Ovary (tissue), 9 donors: ENCODE results near the gene PEPD. TPM values are rescaled to one million over a fixed set of nuclear protein-coding genes. Genes with fewer than 3 reads are reported as not detected.

Experiments
- DNase-seq, 5 donors: peaks; one replicate each; pipeline ENCODE4 v3.0.0-alpha.2; 2019 to 2020
- H3K27ac ChIP-seq, 2 donors: fragments of 200-600 bp; one replicate each; pipeline versions ENCODE4 v1.5.1 to v1.8.0; 2019 to 2022
- H3K27me3 ChIP-seq: fragments of 200-600 bp; one replicate; pipeline ENCODE4 v1.8.0; 2022
- H3K36me3 ChIP-seq: fragments of 200-600 bp; sonication (generic); one replicate; pipeline ENCODE4 v1.5.1; 2019
- H3K4me1 ChIP-seq: one replicate; pipeline ENCODE4 v1.8.1; 2013; ENCODE audit warnings: mild to moderate bottlenecking, moderate library complexity; ENCODE audit not compliant: insufficient read depth
- H3K4me3 ChIP-seq: fragments of 200-600 bp; sonication (generic); one replicate; pipeline ENCODE4 v1.5.1; 2017
- H3K9me3 ChIP-seq, 2 donors: fragments of 200-600 bp in 1 of 2; sonication (generic) in 1 of 2; one replicate each; pipeline versions ENCODE4 v1.5.1 to v1.8.1; 2013 to 2019; ENCODE audit warnings: mild to moderate bottlenecking in 1 of 2, moderate library complexity in 1 of 2
- CTCF ChIP-seq, 3 donors: fragments of 450-650 bp in 2 of 3; fragments of 200-600 bp in 1 of 3; IDR thresholded peaks; one replicate each; pipeline versions ENCODE4 v1.5.1 to v1.8.0; 2016 to 2022; ENCODE audit warnings: antibody characterized with exemption in 3 of 3, mild to moderate bottlenecking in 1 of 3
- EP300 ChIP-seq: sonication (generic); formaldehyde crosslinking; IDR thresholded peaks from one replicate; pipeline ENCODE4 v1.6.1; 2017; ENCODE audit warnings: antibody characterized with exemption
- POLR2A ChIP-seq: fragments of 450-650 bp; IDR thresholded peaks from one replicate; pipeline ENCODE4 v1.6.1; 2017; ENCODE audit warnings: antibody characterized with exemption, mild to moderate bottlenecking, moderate library complexity
- WGBS, 3 donors: extraction: QIAGEN DNeasy Blood & Tissue Kit in 1 of 3; methylation state at CpG; one replicate each; pipeline versions ENCODE4 v1.1.5 to v1.1.7; 2013 to 2017; 5-methylcytosine and 5-hydroxymethylcytosine counted together
- intact Hi-C, 4 donors: fragments of 100-400 bp; cut with DNase I; formaldehyde crosslinking; loops; one replicate each; pipeline versions ENCODE4 v1.11.0 to v1.15.1; 2022 to 2023
- polyA plus RNA-seq, 2 donors: library from polyadenylated mRNA; stranded (reverse); fragments of 200-250 nt in 1 of 2; fragments of 350-450 nt in 1 of 2; fragmentation: Illumina TruSeq in 1 of 2; extraction: RNeasy Lipid Tissue Mini Kit (QIAGEN cat#74804) in 1 of 2; gene quantifications; one replicate each; pipeline ENCODE4 v1.2.3, GENCODE V29; 2013 to 2014
- total RNA-seq, 7 donors: library from RNA; depleted of rRNA in 2 of 7; stranded (reverse); fragments of >200 nt in 2 of 7; fragmentation: NEBNext Ultra II Directional in 3 of 7; extraction: Animal tissue kit (Norgen Biotek cat#: 25700) in 3 of 7; gene quantifications; one replicate each; pipeline versions ENCODE4 v1.1.0 to v1.2.4, GENCODE V29; 2016 to 2023
- donor health status: DM: no; HTN: no; CAD: no; lungs with moderate emphysema.
- donor health status: DM: no; HTN: no; CAD: no.
- donor health status: Bipolar disorder and iron deficiency.
- donor health status: DM: yes; HTN: yes; CAD: no.
- donor health status: DM: no; HTN: no; CAD: no.
- donor health status: DM: yes; HTN: yes; CAD: no.

The PEPD gene
- total and polyA plus RNA-seq, 9 donors, result 38.7 to 66.9 (median 58.9) TPM

- no peak for TF ChIP-seq CTCF (IDR thresholded peaks at IDR 0.05)
Measured at GRCh38 chr19:33420821-33421220, 100.8 kb downstream of the PEPD start.

GRCh38 chr19:33419788-33420130 is 101.8 kb downstream of the PEPD start:
- Histone ChIP-seq H3K9me3 (no peaks in the 10 kb centered on the region), H3K27me3 (no peaks in the 10 kb centered on the region), H3K4me3 (no peak overlapping the region), H3K4me1 (no peaks in the 10 kb centered on the region), H3K36me3 (no peaks in the 10 kb centered on the region), H3K27ac (no peak overlapping the region)
- intact Hi-C loops, result loop anchor here in 1 of 4 donors (5.0 kb wide), 1 partner anchor 353 kb away; no protein-coding TSS in a partner anchor
- WGBS, 3 donors, result 44 to 47% (median 44%) methylated on average over 6 of the region's 6 CpGs
- no peak for TF ChIP-seq POLR2A
- TF ChIP-seq CTCF (IDR thresholded peaks at IDR 0.05), result no peak
- TF ChIP-seq EP300, result no peak
- DNase-seq, result no peak

More at GRCh38 chr19:33420821-33421220, 100.8 kb downstream of the PEPD start:
- no peaks in the 10 kb centered on the region for H3K4me1 ChIP-seq
- no peaks in the 10 kb centered on the region for H3K36me3 ChIP-seq
- 80 to 90% (median 87%) methylated on average over 9 of the region's 9 CpGs for WGBS, 3 donors
- DNase-seq, result no peak
- no peak overlapping the region for H3K27ac ChIP-seq
- no peak overlapping the region for H3K4me3 ChIP-seq
- intact Hi-C loops, result no loop called here
- H3K27me3 ChIP-seq, result no peaks in the 10 kb centered on the region
- H3K9me3 ChIP-seq, result no peaks in the 10 kb centered on the region

- DNase-seq, result no peak
- no peaks in the 10 kb centered on the region for H3K9me3 ChIP-seq
- no peak overlapping the region for H3K4me3 ChIP-seq
- no peaks in the 10 kb centered on the region for H3K4me1 ChIP-seq
- no peaks in the 10 kb centered on the region for H3K36me3 ChIP-seq
- intact Hi-C loops, result loop anchor here in 1 of 4 donors (5.0 kb wide), 1 partner anchor 353 kb away; no protein-coding TSS in a partner anchor
- 82 to 88% (median 85%) methylated on average over 20 of the region's 20 CpGs for WGBS, 3 donors
- no peak for TF ChIP-seq CTCF (IDR thresholded peaks at IDR 0.05)
- no peak for TF ChIP-seq EP300
- TF ChIP-seq POLR2A, result no peak
- no peaks in the 10 kb centered on the region for H3K27me3 ChIP-seq
- no peak overlapping the region for H3K27ac ChIP-seq
Measured at GRCh38 chr19:33418871-33419787, 102.5 kb downstream of the PEPD start.

- intact Hi-C loops, result loop anchor here in 1 of 4 donors (5.0 kb wide), 1 partner anchor 354 kb away; no protein-coding TSS in a partner anchor
- TF ChIP-seq CTCF (IDR thresholded peaks at IDR 0.05) (no peak), POLR2A (no peak), EP300 (no peak)
- no peaks in the 10 kb centered on the region for H3K9me3 ChIP-seq
- WGBS, 3 donors, result 86 to 95% (median 91%) methylated on average over 11 to 12 of the region's 12 CpGs
- no peaks in the 10 kb centered on the region for H3K36me3 ChIP-seq
- no peak overlapping the region for H3K4me3 ChIP-seq
- no peaks in the 10 kb centered on the region for H3K4me1 ChIP-seq
- no peak overlapping the region for H3K27ac ChIP-seq
- no peaks in the 10 kb centered on the region for H3K27me3 ChIP-seq
- DNase-seq, result no peak
Measured at GRCh38 chr19:33418461-33418860, 103.1 kb downstream of the PEPD start.
